GM20000 (cell line): Measurements from ENCODE around the gene TNFRSF11A.

Experiments
- DNase-seq: peaks from one replicate; pipeline ENCODE4 v3.0.0; 2012; ENCODE audit warnings: low spot score
- TF ChIP-seq, protein P1 (sequence below): IDR thresholded peaks from 2 replicates; pipeline ENCODE4 v1.5.1; 2012; ENCODE audit warnings: mild to moderate bottlenecking, control low read depth; ENCODE audit errors: extremely low read depth, missing control alignments

TNFRSF11A gene

DNA sequence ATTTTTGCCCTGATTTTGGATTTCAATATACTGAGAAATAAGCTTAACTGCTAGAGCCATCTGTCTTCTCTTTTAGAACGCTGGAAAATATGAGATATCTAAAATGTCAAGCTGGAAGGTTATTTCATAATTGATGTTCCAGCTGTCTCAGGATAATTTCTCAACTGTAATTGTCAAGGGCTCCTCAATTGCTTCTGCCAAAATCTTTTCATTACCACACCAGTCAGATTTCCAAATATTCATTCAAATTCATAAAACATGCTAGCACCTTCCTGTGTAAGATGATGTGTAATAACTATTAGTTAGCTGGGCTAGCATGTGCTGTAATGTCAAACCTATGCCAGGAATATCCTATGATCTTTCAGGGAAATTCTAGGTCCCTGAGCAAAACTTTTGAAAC lies 88.1 kb downstream of the TNFRSF11A start:
- TF ChIP-seq, protein P1, sequence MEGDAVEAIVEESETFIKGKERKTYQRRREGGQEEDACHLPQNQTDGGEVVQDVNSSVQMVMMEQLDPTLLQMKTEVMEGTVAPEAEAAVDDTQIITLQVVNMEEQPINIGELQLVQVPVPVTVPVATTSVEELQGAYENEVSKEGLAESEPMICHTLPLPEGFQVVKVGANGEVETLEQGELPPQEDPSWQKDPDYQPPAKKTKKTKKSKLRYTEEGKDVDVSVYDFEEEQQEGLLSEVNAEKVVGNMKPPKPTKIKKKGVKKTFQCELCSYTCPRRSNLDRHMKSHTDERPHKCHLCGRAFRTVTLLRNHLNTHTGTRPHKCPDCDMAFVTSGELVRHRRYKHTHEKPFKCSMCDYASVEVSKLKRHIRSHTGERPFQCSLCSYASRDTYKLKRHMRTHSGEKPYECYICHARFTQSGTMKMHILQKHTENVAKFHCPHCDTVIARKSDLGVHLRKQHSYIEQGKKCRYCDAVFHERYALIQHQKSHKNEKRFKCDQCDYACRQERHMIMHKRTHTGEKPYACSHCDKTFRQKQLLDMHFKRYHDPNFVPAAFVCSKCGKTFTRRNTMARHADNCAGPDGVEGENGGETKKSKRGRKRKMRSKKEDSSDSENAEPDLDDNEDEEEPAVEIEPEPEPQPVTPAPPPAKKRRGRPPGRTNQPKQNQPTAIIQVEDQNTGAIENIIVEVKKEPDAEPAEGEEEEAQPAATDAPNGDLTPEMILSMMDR, result no peak
- no peak for DNase-seq

DNA sequence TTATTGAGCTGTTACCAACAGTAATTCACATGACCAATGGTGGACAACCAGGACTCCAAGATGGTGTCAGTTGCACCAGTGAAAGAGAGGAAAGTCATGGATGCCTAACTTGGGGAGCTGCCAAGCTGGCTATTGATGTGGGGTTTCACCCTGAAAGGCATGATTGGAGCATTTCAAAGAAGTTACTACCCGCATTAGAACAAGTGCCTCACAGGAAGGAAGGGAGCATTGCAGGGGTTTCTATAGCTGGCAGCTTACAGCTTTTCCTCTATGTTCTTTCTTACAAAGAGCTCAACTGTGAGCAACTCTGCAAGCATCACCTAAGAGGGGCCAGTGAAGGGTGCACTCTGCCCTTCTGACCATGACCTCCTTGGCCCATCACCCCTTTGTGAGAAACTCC lies 93.1 kb downstream of the TNFRSF11A start:
- DNase-seq, result no peak
- TF ChIP-seq, protein P1, result no peak

DNA sequence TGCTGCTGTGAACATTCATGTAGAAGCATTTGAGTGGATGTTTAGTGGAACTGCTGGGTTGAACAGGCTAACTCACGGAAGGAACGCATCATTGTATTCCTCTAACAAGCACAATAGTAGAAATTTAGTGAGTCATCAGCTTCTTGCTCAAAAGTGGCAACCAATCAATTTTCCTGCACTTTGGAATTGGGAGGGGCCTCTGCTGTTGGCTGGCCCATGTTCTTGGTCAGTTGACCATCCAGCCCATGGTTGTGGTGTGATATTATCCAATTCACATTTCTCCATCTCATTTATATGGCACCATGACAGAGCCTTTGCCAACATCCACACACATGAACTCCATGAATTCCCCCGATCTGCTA lies 95.0 kb downstream of the TNFRSF11A start:
- TF ChIP-seq, protein P1, result no peak
- no peak for DNase-seq

DNA sequence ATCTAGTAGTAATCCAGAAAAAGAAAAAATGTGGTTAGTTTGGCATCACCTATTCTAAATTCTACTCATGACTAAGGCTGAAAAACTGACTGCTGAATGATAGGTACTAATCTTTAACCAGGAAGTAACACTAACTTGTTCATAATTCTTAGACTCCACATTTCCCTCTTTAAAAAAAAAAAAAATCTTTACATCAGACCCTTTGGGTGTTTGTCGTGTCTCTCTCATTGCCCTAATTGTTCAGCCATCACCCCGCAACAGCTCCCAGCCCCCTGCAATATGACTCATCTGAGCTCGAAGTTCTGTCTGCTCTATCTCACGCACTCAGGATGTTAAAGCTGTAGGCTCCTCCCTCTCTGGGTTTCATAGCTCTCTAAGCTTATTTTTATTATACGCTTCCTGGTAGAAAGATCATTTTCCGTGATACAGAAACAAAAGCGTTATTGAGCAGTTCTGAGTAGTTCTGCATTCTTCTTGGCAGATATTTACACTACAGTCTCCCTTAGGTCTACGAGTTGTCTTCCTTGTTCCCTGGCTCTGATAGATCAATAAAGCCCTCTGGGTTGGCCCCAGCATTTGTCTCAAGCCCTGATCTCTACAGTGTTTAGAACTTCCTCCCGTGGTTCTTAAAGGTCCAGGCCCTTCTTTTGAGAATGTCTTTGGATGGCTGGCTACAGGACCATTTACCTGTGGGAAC lies 95.6 kb downstream of the TNFRSF11A start:
- TF ChIP-seq, protein P1, result no peak
- DNase-seq, result peak; percentile 74

DNA sequence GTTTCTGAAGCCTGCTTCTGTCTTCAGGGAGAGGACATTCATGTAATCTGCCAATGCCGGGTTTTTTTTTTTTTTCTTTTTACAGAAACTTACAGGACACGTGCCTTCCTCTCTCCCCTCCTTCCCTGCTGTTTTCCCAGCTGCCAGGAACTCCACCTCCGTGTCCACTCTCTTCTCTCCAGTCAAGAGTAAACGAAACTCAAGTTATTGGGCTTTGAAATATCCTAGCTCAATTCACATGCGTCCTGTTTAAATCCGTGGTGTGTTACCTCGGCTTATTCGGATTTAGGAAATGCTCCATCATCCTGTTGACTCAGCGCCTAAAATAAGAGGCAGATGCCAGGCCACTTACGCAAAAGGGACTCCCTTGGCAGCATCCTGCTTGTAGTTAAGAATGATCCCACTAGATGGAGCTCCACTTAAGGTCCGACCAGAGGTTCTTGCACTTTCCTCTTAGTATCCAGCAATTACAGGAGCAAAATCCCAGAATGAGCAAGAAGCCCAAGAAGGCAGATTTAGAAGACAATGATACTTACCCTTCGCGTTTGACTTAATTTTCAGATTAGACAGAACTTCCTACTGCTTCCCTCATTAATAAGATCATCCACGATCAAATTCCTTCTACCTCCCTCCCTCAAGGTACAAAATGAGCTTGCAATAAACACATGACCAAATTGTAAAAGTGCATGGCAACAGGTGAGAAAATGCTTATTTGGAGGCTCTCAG lies 100.5 kb downstream of the TNFRSF11A start:
- TF ChIP-seq, protein P1, result peak; percentile 82
- peak; percentile 55 for DNase-seq

DNA sequence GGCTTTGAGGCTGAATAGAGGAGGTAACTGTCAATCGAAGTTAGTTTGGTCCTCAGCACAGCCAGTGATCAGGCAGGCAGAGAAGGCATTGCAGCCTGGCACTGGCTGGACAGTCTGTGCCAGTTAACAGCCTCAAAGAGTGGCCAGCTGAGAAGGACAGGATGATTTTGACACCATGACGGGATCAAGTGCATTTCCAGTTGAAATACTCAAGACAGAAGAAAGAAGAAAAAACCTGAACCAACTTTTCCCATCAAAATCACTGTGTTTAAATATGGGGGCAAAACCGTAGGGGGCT lies 101.0 kb downstream of the TNFRSF11A start:
- TF ChIP-seq, protein P1, result no peak
- no peak for DNase-seq

DNA sequence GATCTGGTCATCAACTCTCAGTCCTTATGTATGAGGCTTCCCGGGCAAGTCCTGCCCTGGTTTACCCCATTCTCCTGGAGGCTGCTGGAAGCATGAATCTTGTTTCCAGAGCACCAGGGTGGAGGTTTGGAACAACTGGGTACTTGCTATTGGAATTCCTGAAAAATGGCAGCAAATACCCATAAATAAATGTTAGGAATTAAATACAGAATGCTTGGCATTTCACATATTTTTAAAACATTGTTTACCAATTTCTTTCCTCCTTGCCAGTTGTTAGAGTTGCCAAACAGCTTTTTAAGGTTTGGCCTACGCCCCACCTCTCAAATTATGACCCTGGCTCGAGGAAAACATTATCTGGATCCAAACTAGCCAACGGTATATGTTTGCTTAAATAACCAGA lies 107.1 kb downstream of the TNFRSF11A start:
- DNase-seq, result no peak
- TF ChIP-seq, protein P1, result no peak
